Activated B cell treated with CpG ODN at 0.5 μM for 24 hours (primary cell): ENCODE results near the gene ANKRD9. TPM values are rescaled to one million over a fixed set of nuclear protein-coding genes. Genes with fewer than 3 reads are reported as not detected.

Source experiments
- ATAC-seq: fragments of 200-7000 bp; cut with Tn5 transposase; one replicate; pipeline ENCODE4 v1.10.0; 2021; ENCODE audit warnings: low read depth, mild to moderate bottlenecking, moderate library complexity
- CTCF ChIA-PET: fragments of 350-600 bp; sonication (Branson Sonifier 250); formaldehyde crosslinking; loops from one replicate; lab custom pipeline; 2021; ENCODE audit warnings: antibody characterized with exemption; lab: Charles Lee
- POLR2A ChIA-PET: fragments of 350-600 bp; sonication (Branson Sonifier 250); formaldehyde crosslinking; loops from one replicate; lab custom pipeline; 2021; ENCODE audit warnings: antibody characterized with exemption; lab: Charles Lee
- DNase-seq: peaks from one replicate; pipeline ENCODE4 v3.0.0; 2022
- H3K27ac Mint-ChIP-seq: one replicate; pipeline ENCODE4 v1.8.0; 2020; ENCODE audit warnings: mixed read lengths
- H3K27me3 Mint-ChIP-seq: one replicate; pipeline ENCODE4 v1.8.0; 2021; ENCODE audit warnings: mixed read lengths
- H3K36me3 Mint-ChIP-seq: one replicate; pipeline ENCODE4 v1.8.0; 2021; ENCODE audit warnings: low read depth, mixed read lengths
- H3K4me1 Mint-ChIP-seq: one replicate; pipeline ENCODE4 v1.8.0; 2021; ENCODE audit warnings: mixed read lengths
- H3K4me3 Mint-ChIP-seq: one replicate; pipeline ENCODE4 v1.8.0; 2020; ENCODE audit warnings: mild to moderate bottlenecking, mixed read lengths
- H3K9me3 Mint-ChIP-seq: one replicate; pipeline ENCODE4 v1.8.0; 2020; ENCODE audit warnings: mixed read lengths
- intact Hi-C: fragments of 100-400 bp; cut with micrococcal nuclease; formaldehyde crosslinking; loops from one replicate; pipeline ENCODE4 v1.15.1; 2024
- total RNA-seq: library from RNA; stranded (reverse); gene quantifications from 2 replicates; pipeline ENCODE4 v1.2.3, GENCODE V29; 2022
- TF ChIP-seq, protein P1 (sequence below): fragments of 200-600 bp; IDR thresholded peaks from one replicate; pipeline ENCODE4 v1.8.0; 2022; ENCODE audit warnings: antibody characterized with exemption, mild to moderate bottlenecking

Gene ANKRD9
- total RNA-seq, 1 donor from 2014 or later: 1.8 TPM

DNA sequence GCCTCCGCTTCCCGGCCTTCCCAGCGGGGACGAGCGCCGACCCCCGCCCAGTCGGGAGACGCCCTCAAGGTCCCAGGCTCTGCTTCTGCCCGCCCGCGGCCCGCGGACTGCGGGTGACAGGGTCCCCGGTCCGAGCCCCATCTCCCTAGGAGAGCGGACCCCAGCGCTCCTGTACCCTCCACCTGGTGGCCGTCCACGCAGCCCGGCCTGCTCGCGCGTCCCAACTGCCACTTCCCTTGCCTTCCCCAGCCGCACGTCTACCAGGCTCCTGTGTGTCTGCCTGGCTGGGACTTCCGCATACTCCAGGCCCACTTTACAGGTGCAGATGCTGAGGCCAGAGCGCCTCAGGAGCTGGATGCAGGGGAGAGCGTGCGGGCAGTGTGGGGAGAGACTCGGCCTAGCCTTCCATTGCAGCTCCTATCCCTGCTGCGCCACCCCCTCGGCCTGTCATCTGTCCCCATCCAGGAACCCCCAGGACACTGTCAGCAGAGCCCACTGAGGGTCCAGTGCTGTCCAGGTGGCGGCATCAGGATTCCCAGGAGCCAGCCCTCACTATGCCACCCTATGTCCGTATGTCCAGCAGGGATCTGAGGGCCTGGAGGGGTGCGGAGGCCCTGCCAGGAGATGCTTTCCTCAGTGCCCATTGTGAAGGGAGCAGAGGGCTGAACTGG lies 8.0 kb upstream of the ANKRD9 start:
- Mint-ChIP-seq H3K4me1 (peaks cover 3% of the 10 kb centered on the region), H3K27me3 (peaks cover 3% of the 10 kb centered on the region), H3K4me3 (peak overlapping the region; percentile 81), H3K36me3 (no peaks in the 10 kb centered on the region), H3K9me3 (no peaks in the 10 kb centered on the region), H3K27ac (no peak overlapping the region)
- intact Hi-C loops: loop anchor here (2.0 to 10.0 kb wide), 4 partner anchors 201 to 557 kb away; partner anchors contain the start of gene HSP90AA1
- no peak for DNase-seq
- ATAC-seq: peak; percentile 12
- TF ChIP-seq, protein P1, sequence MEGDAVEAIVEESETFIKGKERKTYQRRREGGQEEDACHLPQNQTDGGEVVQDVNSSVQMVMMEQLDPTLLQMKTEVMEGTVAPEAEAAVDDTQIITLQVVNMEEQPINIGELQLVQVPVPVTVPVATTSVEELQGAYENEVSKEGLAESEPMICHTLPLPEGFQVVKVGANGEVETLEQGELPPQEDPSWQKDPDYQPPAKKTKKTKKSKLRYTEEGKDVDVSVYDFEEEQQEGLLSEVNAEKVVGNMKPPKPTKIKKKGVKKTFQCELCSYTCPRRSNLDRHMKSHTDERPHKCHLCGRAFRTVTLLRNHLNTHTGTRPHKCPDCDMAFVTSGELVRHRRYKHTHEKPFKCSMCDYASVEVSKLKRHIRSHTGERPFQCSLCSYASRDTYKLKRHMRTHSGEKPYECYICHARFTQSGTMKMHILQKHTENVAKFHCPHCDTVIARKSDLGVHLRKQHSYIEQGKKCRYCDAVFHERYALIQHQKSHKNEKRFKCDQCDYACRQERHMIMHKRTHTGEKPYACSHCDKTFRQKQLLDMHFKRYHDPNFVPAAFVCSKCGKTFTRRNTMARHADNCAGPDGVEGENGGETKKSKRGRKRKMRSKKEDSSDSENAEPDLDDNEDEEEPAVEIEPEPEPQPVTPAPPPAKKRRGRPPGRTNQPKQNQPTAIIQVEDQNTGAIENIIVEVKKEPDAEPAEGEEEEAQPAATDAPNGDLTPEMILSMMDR: no peak
- ChIA-PET POLR2A (no interaction called here), CTCF (interaction anchor here (0.9 to 2.8 kb wide), 3 partner anchors 74 to 138 kb away, joined by 3 to 16 read pairs (median 4); no protein-coding TSS in a partner anchor)

DNA sequence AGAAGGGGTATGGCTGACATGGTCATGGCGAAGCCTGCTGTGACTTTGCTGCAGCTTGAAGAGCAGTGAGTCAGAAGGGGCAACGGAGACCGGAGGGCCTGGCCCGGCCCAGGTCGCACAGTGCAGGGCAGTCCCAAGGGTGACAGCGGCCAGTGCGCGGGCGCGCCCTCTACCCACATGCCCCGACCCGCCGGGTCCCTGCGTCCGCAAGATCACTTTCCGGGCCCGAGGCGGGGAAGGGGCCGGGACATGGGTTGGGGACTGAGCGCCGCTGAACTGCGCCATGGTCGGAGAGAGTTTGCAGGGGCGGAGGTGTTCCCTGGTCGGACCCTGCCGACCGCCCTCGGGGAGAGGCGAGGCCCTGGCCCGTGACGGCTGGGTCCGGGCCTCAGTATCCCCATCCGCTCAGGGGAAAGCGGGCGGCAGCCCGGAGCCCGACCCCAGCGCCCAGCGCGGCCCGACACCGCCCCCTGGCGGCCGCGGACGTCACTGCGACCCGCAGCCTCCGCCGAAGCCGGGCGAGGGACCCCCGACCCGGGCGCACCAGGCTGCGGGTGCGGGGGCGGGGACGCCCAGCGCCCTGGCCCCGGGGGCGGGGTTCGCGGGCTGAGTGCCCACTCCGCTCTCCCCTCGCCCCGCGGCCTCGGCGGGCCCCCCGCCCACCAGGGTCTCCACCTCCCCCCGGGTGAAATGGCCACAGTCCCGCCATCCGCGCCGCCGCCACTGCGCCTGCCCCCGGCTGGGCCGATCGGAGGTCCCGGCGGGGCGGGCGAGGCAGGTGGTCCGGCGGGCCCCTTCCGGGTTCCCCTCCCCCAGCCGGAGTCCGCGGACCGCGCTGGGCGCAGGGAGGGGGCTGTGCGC lies 7.2 kb upstream of the ANKRD9 start:
- intact Hi-C loops: loop anchor here (1.0 to 10.0 kb wide), 6 partner anchors 78 to 809 kb away; partner anchors contain the start of gene HSP90AA1
- Mint-ChIP-seq H3K9me3 (no peaks in the 10 kb centered on the region), H3K4me1 (peaks cover 3% of the 10 kb centered on the region), H3K4me3 (peak overlapping the region; percentile 76), H3K27ac (no peak overlapping the region), H3K27me3 (peaks cover 3% of the 10 kb centered on the region), H3K36me3 (no peaks in the 10 kb centered on the region)
- ChIA-PET CTCF (interaction anchor here (0.7 to 2.8 kb wide), 7 partner anchors 8 to 467 kb away, joined by 3 to 24 read pairs (median 4); no protein-coding TSS in a partner anchor), POLR2A (interaction anchor here (1.0 kb wide), 1 partner anchor 199 kb away, joined by 3 read pairs; no protein-coding TSS in a partner anchor)
- TF ChIP-seq, protein P1: peak; percentile 48
- DNase-seq: peak; percentile 79
- peak; percentile 88 for ATAC-seq

DNA sequence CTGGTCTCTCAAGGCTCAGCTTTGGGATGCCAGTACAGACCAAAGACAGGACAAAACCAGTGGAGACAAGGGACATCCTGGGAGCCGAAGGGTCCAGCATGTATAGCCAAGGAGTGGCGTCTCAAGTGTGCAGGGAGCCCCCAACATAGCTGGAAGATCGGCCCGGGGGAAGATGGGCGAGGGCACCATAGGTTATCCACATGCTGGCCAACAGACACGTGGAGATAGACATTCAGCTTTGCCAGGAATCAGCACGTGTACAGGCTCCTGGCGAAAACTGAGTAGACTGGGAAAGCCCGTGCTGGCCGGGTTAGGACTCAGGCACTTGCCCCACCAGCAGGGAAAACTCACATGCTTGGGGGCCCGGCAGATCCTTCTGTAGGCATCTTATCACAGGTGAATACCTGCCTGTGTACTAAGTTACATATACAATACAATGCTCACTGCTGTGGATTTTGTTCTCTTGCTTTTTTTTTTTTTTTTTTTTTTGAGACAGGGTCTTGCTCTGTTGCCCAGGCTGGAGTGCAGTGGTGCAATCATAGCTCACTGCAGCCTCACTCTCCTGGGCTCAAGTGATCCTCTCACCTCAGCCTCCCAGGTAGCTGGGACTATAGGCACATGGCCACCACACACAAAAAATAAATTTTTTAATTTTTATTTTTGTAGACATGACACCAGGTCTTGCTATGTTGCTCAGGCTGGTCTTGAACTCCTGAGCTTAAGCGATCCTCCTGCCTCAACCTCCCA lies 5.6 kb upstream of the ANKRD9 start:
- intact Hi-C loops: loop anchor here (10.0 kb wide), 2 partner anchors 280 to 430 kb away; partner anchors contain the start of gene HSP90AA1
- Mint-ChIP-seq H3K27ac (no peak overlapping the region), H3K4me3 (no peak overlapping the region), H3K4me1 (peaks cover 12% of the 10 kb centered on the region), H3K36me3 (no peaks in the 10 kb centered on the region), H3K9me3 (no peaks in the 10 kb centered on the region), H3K27me3 (peaks cover 3% of the 10 kb centered on the region)
- no peak for ATAC-seq
- no peak for DNase-seq
- ChIA-PET POLR2A (interaction anchor here (0.6 to 0.9 kb wide), 3 partner anchors 14 to 393 kb away, joined by 3 to 8 read pairs (median 6); no protein-coding TSS in a partner anchor), CTCF (interaction anchor here (1.1 to 2.4 kb wide), 2 partner anchors 10 to 77 kb away, joined by 3 to 24 read pairs; no protein-coding TSS in a partner anchor)
- TF ChIP-seq, protein P1: no peak

- POLR2A ChIA-PET: interaction anchor here (0.9 kb wide), 1 partner anchor 93 kb away, joined by 3 read pairs; no protein-coding TSS in a partner anchor
- H3K36me3 Mint-ChIP-seq: no peaks in the 10 kb centered on the region
- H3K4me3 Mint-ChIP-seq: no peak overlapping the region
These were observed 4.6 kb upstream of the ANKRD9 start for GRCh38 chr14:102513899-102514772.

More at GRCh38 chr14:102513899-102514772, 4.6 kb upstream of the ANKRD9 start:
- Mint-ChIP-seq H3K4me1 (peaks cover 12% of the 10 kb centered on the region), H3K27ac (no peak overlapping the region), H3K27me3 (peaks cover 3% of the 10 kb centered on the region), H3K9me3 (no peaks in the 10 kb centered on the region)
- ATAC-seq (no peak), DNase-seq (no peak)
- TF ChIP-seq, protein P1: no peak
- intact Hi-C loops: loop anchor here (10.0 kb wide), 2 partner anchors 279 to 429 kb away; partner anchors contain the start of gene HSP90AA1
- CTCF ChIA-PET: interaction anchor here (2.4 kb wide), 1 partner anchor 76 kb away, joined by 24 read pairs; no protein-coding TSS in a partner anchor
